ENCODE data around the gene PIGS. TPM values are rescaled to one million over a fixed set of nuclear protein-coding genes. Genes with fewer than 3 reads are reported as not detected.

PIGS gene
- total and polyA plus RNA-seq, 2 of the 4 experiments (the other 2 are of a cell fraction), result 28.7 to 78.9 TPM

GRCh38 chr17:28533091-28533807, 38.1 kb downstream of the PIGS start:
- H3K18ac ChIP-seq (ENCODE audit: low read depth, low read length), result no peak overlapping the region
- in situ Hi-C loops (cut with MboI; ENCODE audit: low sequenced_read_pairs) (no loop called here), dilution Hi-C loops (cut with HindIII; ENCODE audit: low sequenced_read_pairs, unreplicated experiment) (no loop called here), intact Hi-C loops (cut with micrococcal nuclease) (no loop called here)
- H3K9me1 ChIP-seq (ENCODE audit: insufficient read depth, low read length), result peaks cover 7% of the 10 kb centered on the region
- H3K4ac ChIP-seq (ENCODE audit: low read depth, low read length), result no peak overlapping the region
- H3K79me1 ChIP-seq (ENCODE audit: low read depth in 1 of 2, low read length in 2 of 2), result no peaks in the 10 kb centered on the region
- no peaks in the 10 kb centered on the region for H4K20me1 ChIP-seq (ENCODE audit: insufficient read depth, low read length)
- no peak overlapping the region for H3K23ac ChIP-seq (ENCODE audit: low read depth, low read length)
- WGBS, 2 experiments (ENCODE audit: extremely low coverage in 2 of 2, insufficient read length in 1 of 2), result 57 to 100% methylated on average over 1 to 4 of the region's 16 CpGs
- H3K36me3 ChIP-seq (ENCODE audit: control insufficient read depth, insufficient read depth, low read length), result no peaks in the 10 kb centered on the region
- CTCF ChIA-PET, result interaction anchor here (1.5 kb wide), 1 partner anchor 38 kb away, joined by 4 read pairs; no protein-coding TSS in a partner anchor
- H2BK15ac ChIP-seq (ENCODE audit: low read depth, low read length), result no peak overlapping the region
- TF ChIP-seq MXI1 (IDR thresholded peaks at IDR 0.05; ENCODE audit: borderline replicate concordance, low read depth, low read length) (no peak), FOS (IDR thresholded peaks at IDR 0.05; ENCODE audit: low read depth, low read length) (no peak), MAFK (IDR thresholded peaks at IDR 0.05; ENCODE audit: low read depth, low read length) (no peak), POLR2A (IDR thresholded peaks at IDR 0.05; ENCODE audit: low read depth, low read length) (no peak), CEBPB (IDR thresholded peaks at IDR 0.05; ENCODE audit: low read depth, low read length) (no peak), ELK1 (IDR thresholded peaks at IDR 0.05; ENCODE audit: borderline replicate concordance, low read depth, low read length) (no peak), BHLHE40 (IDR thresholded peaks at IDR 0.05; ENCODE audit: low read depth, low read length) (no peak), USF2 (IDR thresholded peaks at IDR 0.05; ENCODE audit: low read depth, low read length) (no peak)
- no peak overlapping the region for H3K4me3 ChIP-seq (ENCODE audit: insufficient read depth, low read depth, low read length)
- no peak overlapping the region for H2AFZ ChIP-seq (replicated peaks; ENCODE audit: low read length, poor library complexity)
- ATAC-seq (ENCODE audit: low read depth) (peak; percentile 16), DNase-seq (no peak)
- POLR2A ChIA-PET (ENCODE audit: unreplicated experiment), result no interaction called here
- H3K14ac ChIP-seq (replicated peaks; ENCODE audit: low read depth, low read length), result no peak overlapping the region
- H3K56ac ChIP-seq (ENCODE audit: extremely low read depth, insufficient read depth, low read length), result no peak overlapping the region
- H4K8ac ChIP-seq (ENCODE audit: low read depth in 2 of 2, low read length in 2 of 2), result no peak overlapping the region
- H4K91ac ChIP-seq (ENCODE audit: insufficient read depth, low read depth, low read length), result no peak overlapping the region
- no peak overlapping the region for H4K5ac ChIP-seq (ENCODE audit: low read depth, low read length)
- BruUV-seq (replicated peaks), result no TSS peak
- no peak overlapping the region for H2AK5ac ChIP-seq (ENCODE audit: low read depth, low read length)
- no peak overlapping the region for H3K9ac ChIP-seq (ENCODE audit: low read depth, low read length)
- no peak overlapping the region for H2AK9ac ChIP-seq (replicated peaks; ENCODE audit: low read depth, low read length, poor library complexity)
- H2BK5ac ChIP-seq (ENCODE audit: low read depth, low read length, poor library complexity, severe bottlenecking), result no peak overlapping the region
- H3K27me3 ChIP-seq (ENCODE audit: control insufficient read depth, insufficient read depth, low read length), result peaks cover 35% of the 10 kb centered on the region
- peaks cover 13% of the 10 kb centered on the region for H3K4me1 ChIP-seq (ENCODE audit: control insufficient read depth, insufficient read depth, low read length)
- H3K9me3 ChIP-seq (ENCODE audit: control insufficient read depth, insufficient read depth, low read length), result no peaks in the 10 kb centered on the region
- H3K27ac ChIP-seq (ENCODE audit: insufficient read depth, low read length), result no peak overlapping the region
- H2BK20ac ChIP-seq (ENCODE audit: low read depth, low read length), result no peak overlapping the region
- H3K4me2 ChIP-seq (ENCODE audit: low read depth, low read length), result no peak overlapping the region
- H2BK120ac ChIP-seq (ENCODE audit: low read depth, low read length), result no peak overlapping the region

Data from IMR-90 (cell line).